ENCODE measurements around the gene NSD2. TPM values are rescaled to one million over a fixed set of nuclear protein-coding genes. Genes with fewer than 3 reads are reported as not detected.

The NSD2 gene
- total and polyA plus RNA-seq, 7 donors, result 7.2 to 57.9 (median 36.0) TPM

DNA sequence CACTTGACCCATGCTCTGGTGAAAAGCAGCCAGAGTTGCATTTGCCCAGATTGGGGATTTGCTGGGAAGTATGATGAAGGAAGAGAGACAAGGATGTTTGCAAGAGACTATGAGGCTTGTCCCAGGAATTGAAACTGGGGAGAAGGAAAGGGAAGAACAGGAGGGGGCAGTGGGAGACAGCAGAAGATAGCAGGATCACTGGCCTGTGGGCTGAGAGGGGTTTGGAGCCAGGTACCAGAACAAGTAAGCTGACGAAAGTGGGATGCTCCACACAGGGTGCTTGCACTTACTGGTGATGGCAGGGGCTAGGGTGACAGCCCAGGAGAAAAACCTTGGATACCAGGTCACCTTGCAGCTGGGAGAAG, 11.8 kb upstream of the NSD2 start:
- no peak for TF ChIP-seq EP300 (IDR thresholded peaks at IDR 0.05)
- TF ChIP-seq POLR2A (IDR thresholded peaks at IDR 0.05), result no peak
- TF ChIP-seq, protein P1, sequence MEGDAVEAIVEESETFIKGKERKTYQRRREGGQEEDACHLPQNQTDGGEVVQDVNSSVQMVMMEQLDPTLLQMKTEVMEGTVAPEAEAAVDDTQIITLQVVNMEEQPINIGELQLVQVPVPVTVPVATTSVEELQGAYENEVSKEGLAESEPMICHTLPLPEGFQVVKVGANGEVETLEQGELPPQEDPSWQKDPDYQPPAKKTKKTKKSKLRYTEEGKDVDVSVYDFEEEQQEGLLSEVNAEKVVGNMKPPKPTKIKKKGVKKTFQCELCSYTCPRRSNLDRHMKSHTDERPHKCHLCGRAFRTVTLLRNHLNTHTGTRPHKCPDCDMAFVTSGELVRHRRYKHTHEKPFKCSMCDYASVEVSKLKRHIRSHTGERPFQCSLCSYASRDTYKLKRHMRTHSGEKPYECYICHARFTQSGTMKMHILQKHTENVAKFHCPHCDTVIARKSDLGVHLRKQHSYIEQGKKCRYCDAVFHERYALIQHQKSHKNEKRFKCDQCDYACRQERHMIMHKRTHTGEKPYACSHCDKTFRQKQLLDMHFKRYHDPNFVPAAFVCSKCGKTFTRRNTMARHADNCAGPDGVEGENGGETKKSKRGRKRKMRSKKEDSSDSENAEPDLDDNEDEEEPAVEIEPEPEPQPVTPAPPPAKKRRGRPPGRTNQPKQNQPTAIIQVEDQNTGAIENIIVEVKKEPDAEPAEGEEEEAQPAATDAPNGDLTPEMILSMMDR (IDR thresholded peaks at IDR 0.05), result no peak
- no peak for TF ChIP-seq POLR2AphosphoS5 (IDR thresholded peaks at IDR 0.05)
- WGBS, 2 donors, result 81 to 83% methylated on average over 1 of the region's 1 CpG
- peaks cover 1 to 27% (median 26%) of the 10 kb centered on the region in 3 donors for H3K27me3 ChIP-seq
- no peak for DNase-seq
- H3K27ac ChIP-seq, result no peak overlapping the region
- intact Hi-C loops (cut with DNase I), result loop anchor here (5.0 kb wide), 2 partner anchors 38 to 147 kb away; partner anchors contain the start of gene SLBP
- peaks cover 0 to 26% (median 22%) of the 10 kb centered on the region in 4 donors for H3K4me1 ChIP-seq
- H3K9me3 ChIP-seq, result no peaks in the 10 kb centered on the region
- H3K4me3 ChIP-seq, result no peak overlapping the region
- H3K36me3 ChIP-seq, result no peaks in the 10 kb centered on the region

DNA sequence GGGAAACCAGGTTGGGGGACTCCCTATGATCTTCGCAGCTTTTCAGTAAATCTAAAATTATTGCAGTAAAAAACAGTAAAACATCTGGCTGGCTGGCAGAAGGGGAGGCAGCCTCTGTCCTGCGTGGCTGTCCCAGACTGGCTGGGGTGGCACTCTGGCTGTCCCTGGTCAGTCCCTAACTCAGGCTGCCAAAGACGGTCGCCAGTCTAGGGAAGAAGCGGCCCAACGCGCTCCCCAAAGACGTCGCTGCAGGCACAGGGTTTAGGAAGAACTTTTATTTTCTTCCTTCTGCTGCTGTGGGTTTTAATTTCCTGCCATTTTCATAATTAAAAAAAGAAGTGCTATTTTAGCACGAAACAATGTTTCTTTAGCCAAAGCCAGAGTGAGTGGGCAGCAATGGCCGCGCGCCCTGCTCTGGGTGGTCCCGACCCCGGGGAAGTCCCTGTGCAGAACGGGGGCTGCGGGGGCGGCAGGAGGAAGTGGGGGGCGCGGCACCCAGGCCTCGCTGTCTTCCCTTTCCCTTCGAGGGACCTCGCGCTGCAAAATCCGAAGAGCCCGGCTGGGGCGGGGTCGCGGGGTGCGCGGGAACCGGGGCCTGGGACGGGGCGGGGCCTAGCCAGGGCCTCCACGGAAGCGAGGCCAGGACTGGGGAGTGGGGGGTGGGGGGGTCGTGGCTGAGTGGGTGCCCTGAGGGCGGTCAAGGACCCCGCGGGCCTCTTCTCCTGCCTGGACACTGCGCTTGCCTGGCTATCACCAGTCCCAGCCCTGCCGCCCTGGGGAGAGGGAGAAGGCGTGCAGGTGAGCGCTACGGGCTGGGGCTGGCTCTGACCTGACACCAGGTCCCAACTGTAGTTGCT, 8.9 kb upstream of the NSD2 start:
- intact Hi-C loops (cut with DNase I), result no loop called here
- H3K4me3 ChIP-seq, result peak overlapping the region in 1 of 4 donors; percentile 20
- no peak overlapping the region for H3K27ac ChIP-seq
- WGBS, 2 donors, result 18 to 26% methylated on average over 45 of the region's 45 CpGs
- peaks cover 3 to 55% (median 49%) of the 10 kb centered on the region in 3 donors for H3K27me3 ChIP-seq
- no peak for DNase-seq
- no peaks in the 10 kb centered on the region for H3K9me3 ChIP-seq
- H3K4me1 ChIP-seq, result peaks cover 0 to 6% (median 6%) of the 10 kb centered on the region in 4 donors
- H3K36me3 ChIP-seq, result no peaks in the 10 kb centered on the region
- no peak for TF ChIP-seq POLR2A (IDR thresholded peaks at IDR 0.05)
- TF ChIP-seq POLR2AphosphoS5 (IDR thresholded peaks at IDR 0.05), result no peak
- TF ChIP-seq, protein P1 (IDR thresholded peaks at IDR 0.05), result no peak
- TF ChIP-seq EP300 (IDR thresholded peaks at IDR 0.05), result no peak

DNA sequence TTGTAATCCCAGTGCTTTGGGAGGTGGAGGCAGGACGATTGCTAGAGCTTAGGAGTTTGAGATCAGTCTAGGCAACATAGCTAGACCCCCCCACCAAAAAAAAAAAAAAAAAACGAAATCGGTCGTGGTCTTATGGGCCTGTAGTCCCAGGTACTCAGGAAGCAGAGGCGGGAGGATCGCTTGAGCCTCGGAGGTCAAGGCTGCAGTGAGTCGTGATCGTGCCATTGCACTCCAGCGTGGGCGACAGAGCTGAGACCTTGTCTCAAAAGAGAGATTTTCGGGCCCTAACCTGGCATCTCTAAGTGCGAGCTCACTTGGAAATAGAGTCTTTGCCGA, 8.3 kb upstream of the NSD2 start:
- intact Hi-C loops (cut with DNase I), result no loop called here
- Histone ChIP-seq H3K4me3 (no peak overlapping the region), H3K27me3 (peaks cover 3 to 57% (median 49%) of the 10 kb centered on the region in 3 donors), H3K9me3 (no peaks in the 10 kb centered on the region), H3K36me3 (no peaks in the 10 kb centered on the region), H3K4me1 (peaks cover 0 to 4% (median 0%) of the 10 kb centered on the region in 4 donors), H3K27ac (no peak overlapping the region)
- TF ChIP-seq POLR2A (IDR thresholded peaks at IDR 0.05), result no peak
- TF ChIP-seq EP300 (IDR thresholded peaks at IDR 0.05), result no peak
- TF ChIP-seq, protein P1 (IDR thresholded peaks at IDR 0.05), result no peak
- TF ChIP-seq POLR2AphosphoS5 (IDR thresholded peaks at IDR 0.05), result no peak
- WGBS, 2 donors, result 63 to 69% methylated on average over 14 of the region's 14 CpGs
- no peak for DNase-seq

DNA sequence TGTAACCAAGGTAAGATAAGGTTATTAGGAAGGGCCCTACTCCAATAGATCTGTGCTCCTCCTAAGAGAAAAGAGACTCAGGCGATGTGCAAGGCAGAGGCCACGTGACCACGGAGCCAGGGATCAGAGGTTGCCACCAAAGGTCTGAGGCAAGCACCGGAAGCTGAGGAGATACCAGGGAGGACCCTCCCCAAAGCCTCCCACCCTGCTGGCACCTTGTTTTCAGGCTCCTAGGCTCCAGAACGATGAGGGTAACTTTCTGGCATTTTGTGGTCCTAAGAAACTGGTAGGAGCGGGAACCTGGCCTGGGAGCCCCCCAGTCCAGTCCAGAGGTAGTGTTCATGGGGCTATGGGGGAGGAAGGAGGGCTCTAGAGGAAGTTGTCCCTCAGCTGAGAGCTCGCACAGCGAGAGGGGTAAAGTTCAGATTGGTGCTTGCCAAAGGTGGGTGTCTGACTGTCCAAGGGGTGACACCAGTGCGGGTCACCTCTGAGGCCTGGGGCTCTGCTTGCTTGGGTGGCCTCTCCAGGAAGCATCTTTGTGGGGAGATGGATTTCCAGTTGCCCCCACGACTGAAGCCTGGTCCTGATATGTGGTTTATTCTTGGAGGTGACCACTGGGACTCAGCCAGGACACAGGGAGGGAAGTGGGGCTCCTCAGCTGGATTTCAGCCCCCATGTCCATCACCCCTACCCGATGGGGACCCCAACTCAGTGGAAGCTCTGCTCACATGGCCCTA, 7.7 kb upstream of the NSD2 start:
- DNase-seq, result no peak
- TF ChIP-seq, protein P1 (IDR thresholded peaks at IDR 0.05), result no peak
- TF ChIP-seq POLR2AphosphoS5 (IDR thresholded peaks at IDR 0.05) (no peak), POLR2A (IDR thresholded peaks at IDR 0.05) (no peak), EP300 (IDR thresholded peaks at IDR 0.05) (no peak)
- intact Hi-C loops (cut with DNase I), result no loop called here
- Histone ChIP-seq H3K27ac (no peak overlapping the region), H3K4me1 (peaks cover 0 to 4% (median 0%) of the 10 kb centered on the region in 4 donors), H3K4me3 (no peak overlapping the region), H3K27me3 (peaks cover 3 to 57% (median 49%) of the 10 kb centered on the region in 3 donors), H3K36me3 (no peaks in the 10 kb centered on the region), H3K9me3 (no peaks in the 10 kb centered on the region)
- WGBS, 2 donors, result 81 to 92% methylated on average over 11 of the region's 11 CpGs

All from sigmoid colon (tissue), 7 donors.